GM18511 (cell line): Measurements from ENCODE around the gene INTS7.
"Not testable (repeated sequence)": the region's sequence is repeated elsewhere in the genome, so short reads cannot be mapped to it uniquely, and the experiment has no call there.

ENCODE experiments used
- ATAC-seq: cut with Tn5 transposase; IDR thresholded peaks from one replicate; pipeline ENCODE4 v1.9.1; 2021; ENCODE audit warnings: mild to moderate bottlenecking, moderate library complexity; ENCODE audit not compliant: unreplicated experiment

The INTS7 gene

DNA sequence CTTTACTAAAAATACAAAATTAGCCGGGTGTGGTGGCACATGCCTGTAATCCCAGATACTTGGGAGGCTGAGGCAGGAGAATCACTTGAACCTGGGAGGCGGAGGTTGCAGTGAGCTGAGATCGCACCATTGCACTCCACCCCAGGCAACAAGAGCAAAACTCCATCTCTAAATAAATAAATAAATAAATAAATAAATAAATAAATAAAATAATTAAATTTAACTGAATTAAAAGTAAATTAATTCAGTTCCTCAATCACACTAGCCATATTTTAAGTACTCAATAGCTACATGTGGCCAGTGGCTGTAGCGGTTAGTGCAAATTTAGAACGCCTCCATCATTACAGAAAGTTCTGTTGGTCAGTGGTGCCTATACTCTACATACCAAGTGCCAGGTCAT is 97.9 kb downstream of the INTS7 start:
- not testable (repeated sequence) for ATAC-seq

DNA sequence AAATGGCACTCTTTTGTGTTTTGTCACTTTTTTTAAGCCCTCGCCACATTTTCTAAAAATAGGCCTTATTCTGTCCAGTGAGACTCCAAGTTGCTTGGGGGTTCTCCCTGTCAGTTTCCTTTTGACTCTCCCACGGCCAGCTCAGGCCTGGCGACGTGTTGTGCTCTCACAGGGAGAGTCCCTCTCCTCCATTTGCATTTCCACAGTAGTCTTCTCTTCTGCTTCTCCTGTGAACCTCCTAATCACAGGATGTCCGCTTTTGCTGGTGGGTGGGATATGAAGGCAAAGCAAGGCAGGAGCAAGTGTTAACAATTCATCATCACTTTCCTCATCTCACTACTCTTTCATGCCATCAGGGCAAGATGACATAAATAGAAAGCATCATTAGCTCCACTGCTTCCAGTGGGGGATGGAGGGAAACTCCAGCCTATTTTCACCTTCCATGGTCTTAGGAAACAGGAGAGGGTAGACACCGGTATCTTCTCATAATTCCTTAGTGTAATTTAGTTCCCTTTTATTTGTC is 99.8 kb downstream of the INTS7 start:
- ATAC-seq: peak; percentile 81

DNA sequence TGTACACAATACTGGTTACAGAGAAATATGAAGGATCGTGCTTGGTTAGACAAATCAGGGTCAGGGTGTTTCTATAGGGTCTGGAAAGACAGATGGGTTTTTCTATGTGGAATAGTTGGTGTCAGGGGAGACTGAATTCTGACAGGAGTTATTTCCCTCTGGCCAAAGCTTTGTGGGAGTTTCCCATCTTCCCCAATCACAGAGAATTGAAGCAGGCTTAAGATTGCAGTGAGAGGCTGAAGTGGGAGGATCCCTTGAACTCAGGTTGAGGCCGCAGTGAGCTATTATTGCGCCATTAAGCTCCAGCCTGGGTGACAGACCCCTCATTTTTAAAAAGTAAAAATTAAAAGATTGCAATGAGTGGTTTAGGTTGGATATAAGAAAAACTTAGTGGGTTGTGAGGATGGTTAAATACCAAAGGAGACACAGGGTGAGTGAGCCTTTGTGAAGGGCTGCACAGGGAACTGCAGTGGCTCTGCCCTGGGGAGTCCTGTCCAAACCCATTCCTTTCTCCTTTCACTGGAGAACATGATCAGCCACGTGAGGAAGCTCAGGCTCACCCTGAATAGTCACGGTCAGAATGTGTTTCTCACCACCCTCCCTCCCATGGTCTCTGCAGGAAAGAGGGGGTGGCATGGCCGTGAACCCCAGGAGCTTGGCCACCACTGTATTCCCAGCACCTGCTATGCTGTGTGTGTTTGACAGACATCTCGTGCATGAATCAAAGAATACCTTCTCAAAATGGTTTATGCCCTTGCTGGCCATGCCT is 101.2 kb downstream of the INTS7 start:
- no peak for ATAC-seq

DNA sequence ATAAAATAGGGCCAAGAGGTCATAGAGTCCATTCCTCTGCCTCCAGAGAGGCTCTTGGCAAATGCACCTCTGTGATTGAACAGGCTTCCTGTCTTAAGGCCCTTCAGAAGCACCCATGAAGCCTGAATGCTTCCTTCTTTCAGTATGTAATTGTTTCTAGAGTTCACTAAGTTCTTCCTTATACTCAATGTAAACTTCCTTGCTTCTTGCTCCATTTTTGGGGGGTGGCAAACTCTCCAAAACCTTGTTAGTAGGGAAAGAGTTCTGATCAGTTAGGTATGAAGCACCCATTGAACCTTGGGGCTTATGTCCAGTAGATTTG is 102.5 kb downstream of the INTS7 start:
- ATAC-seq: no peak

DNA sequence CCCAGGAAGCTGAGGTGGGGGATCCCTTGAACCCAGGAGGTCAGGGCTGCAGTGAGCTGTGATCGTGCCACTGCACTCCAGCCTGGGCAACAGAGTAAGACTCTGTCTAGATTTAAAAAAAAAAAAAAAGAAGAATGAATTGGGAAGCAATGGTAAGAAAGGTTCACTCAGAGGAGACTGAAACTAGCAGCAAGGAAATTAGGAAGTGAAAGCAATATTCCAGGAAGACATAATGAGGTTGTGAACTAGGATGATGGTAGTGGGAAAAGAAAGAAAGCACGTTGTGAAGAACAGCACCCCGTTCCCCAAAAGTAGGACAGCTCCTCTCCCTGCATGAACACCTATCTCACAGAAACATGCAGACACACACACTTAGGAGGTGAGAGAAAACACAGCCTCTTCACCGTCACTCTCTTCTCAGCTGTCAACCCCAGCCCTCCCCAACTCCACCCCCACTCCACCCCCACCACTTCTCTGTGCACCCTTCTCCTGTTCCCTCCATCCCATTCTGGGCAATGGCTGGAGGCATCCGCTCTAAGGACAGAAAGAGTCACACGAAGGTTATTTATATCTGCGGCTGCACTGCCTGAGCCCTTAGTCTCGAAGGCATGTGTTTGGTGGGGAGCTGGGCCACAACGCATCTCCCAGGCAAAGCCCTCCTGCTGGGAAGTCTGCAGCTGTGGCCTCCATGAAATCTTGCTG is 103.0 kb downstream of the INTS7 start:
- no peak for ATAC-seq

DNA sequence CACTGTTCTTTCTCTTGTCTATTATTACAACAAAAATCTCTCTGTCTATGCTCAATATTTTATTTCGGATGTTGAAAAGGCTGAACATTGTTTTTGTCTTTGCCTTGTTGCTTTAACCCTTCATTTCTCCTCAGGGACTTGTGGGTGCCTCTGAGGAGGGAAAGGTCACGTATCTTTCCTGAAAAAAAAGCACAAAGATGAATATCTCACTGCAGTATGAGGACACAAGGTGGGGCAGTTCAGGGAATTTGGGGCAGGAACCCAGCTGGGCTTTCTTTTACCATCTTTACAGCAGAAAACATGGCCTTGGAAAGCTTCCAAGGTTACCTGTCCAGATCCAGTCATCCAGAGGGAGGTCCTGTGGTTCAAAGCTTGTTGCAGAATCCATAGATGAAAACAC is 105.7 kb downstream of the INTS7 start:
- no peak for ATAC-seq

DNA sequence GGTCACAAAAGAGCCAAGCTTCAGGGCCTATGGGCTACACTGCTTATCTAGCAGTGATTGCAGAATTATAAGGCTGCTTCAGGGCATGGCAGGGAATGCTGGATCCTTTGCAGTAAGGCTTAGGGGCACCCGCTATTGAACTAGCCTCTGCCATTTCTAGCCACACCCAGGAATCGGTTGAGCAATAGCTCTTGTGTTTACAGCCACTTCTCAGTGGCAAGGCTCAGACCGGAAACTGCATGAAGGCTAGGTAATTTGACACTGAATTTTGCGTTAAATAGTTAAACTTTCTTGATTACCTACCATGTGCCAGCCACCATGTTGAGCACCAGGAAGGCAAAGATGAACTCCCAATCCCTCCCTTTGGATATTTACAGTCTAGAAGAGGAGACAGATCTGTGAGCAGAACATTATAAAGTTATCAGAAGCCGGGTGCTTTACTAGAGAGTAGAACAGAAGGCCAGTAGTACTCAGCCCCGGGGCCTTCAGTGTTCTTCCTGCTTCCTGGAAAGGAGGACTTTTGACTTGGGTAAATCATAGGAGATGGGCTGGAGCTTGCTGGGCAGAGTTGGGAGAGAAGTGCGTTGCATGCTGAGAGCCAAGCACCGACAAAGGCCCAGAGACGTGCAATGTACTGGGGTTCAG is 106.2 kb downstream of the INTS7 start:
- no peak for ATAC-seq

DNA sequence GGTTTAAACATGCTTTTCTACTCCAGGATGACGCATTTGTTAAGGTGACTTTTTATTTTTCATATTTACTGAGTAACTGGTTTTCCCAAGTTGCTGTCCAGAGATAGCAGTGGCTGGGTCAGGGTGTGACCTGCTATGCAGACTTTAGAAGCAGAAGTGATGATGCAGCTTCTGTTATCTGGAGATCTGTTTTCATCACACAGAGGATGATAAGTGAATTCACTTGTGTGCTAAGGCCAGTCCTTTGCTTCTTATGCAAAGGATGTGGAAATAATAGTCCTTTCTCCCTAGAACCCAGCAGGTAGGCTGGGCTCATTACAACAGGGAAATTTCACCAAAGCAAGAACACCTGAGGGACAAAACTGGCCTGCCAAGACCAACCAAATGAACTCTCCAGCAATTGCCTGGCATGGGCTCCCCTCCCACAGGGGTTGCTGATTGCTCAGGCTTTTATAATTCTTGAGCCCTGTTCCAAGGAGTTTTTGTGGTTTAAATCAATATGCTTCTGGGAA is 107.0 kb downstream of the INTS7 start:
- no peak for ATAC-seq

DNA sequence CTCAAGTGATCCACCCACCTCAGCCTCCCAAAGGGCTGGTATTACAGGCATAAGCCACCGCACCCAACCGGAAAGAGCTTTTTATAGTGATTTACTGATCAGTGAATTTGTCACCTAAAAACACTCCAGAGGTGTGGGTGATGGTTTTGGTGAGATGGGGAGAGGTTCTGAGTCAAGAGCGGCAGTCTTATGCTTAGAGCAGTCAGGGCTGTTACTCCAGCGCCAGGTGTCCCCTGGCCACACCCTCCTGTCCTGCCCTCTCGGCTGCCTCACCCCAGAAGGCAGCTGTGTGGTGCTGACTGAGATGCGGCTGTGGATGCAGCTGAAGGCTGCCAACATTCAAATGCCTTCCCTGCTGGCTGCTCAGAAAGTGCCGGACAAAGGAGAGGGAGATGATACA is 110.3 kb downstream of the INTS7 start:
- no peak for ATAC-seq

DNA sequence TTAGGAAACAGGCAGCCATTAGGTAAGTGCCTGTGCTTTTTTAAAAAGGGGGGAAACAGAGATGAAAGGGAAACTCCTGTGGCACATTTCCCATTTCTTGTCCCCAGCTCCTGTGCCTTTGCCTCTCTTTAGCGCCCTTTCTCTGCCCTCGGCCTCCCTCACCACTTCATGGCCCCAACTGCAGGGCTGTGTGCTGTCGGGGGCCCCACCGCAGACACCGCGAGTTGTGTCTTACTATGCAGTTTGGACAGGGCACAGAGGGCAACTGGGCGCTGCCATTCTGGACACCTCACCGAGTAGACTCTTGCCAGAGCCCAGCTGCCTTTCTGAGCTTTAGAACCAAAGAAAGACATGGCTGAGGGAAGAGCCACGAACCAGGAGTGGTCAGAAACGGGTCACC is 111.1 kb downstream of the INTS7 start:
- no peak for ATAC-seq

DNA sequence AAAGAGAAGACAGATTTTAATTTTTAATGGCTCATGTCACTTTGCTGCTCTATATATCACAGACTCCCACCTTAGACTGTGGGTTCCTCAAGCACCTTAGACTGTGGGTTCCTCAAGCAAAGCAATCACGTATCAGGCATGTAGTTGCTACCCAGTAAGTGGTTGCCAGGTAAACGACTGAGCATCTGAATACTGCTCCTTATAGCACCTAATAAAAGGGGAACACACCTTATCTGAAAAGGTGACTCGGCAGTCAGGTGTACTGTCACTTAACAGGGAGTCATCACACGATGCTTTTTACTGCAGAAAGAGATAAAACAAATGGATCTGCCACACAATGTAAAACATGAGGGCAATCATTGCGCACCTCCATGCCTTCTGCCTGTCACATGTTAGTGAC is 112.3 kb downstream of the INTS7 start:
- ATAC-seq: no peak

DNA sequence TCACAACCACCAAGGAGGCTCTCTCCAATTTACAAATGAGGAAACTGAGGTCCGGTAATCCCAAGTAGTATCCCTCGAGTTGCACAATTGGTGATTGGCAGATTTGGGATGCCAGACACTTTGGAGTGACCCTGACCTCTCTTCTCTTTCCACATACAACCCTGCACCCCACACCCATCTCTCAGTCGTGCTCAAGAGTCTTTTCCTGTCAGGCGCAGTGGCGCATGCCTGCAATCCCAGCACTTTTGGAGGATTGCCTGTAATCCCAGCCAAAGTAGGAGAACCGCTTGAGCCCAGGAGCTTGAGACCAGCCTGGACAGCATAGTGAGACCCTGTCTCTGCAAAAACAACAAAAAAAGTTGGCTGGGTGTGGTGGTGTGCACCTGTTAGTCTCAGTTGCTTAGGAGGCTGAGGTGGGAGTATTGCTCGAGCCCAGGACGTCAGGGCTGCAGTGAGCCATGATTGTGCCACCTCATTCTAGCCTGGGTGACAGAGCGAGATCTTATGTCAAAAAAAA is 113.7 kb downstream of the INTS7 start:
- ATAC-seq: no peak

DNA sequence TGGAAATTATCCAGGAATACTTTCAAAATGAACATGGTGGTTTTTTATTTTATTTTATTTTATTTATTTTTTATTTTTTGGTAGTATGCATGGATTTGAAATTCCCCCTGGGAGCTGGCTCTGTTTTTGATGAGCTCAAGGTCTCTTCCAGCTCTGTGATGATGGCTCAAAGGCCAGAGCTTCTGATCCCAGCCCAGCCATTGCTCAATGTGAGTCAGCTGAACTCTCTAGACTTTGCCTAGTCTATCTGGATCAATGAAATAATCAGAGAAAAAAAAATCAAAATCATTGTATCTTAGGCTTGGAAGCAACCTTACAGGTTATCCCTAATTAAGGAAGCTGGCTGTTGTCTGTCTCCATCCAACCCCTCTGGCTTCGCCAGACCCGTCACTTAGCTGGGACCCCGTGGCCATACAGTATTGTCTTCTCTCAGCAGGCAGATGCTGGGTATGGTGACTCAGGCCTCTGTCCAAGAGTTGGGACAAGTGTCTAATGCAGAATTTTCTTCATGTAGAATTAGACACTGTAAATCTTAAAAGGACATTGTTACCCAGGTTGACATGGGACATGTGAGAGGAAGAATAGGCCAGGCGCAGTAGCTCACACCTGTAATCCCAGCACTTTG is 114.6 kb downstream of the INTS7 start:
- ATAC-seq: no peak

DNA sequence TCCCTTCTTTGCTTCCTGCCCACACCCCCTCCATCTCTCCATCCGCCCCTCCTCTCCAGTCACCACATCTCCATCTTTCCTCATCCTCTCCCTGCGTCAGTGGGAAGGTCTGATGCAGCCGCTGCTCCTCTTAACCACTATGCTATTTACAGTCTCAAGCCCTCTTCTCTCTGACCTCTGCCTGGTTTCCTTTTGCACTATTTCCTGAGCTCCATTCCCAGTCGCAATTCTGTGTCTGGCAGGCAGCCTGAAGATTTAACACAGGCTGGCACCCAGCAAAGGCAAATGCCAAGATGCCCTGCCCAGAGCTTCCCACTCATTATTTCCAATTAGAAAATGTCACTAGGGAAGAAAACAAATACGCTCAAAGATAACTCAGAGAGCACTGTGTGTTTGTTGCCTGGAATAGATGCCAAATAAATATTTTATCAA is 115.2 kb downstream of the INTS7 start:
- no peak for ATAC-seq

DNA sequence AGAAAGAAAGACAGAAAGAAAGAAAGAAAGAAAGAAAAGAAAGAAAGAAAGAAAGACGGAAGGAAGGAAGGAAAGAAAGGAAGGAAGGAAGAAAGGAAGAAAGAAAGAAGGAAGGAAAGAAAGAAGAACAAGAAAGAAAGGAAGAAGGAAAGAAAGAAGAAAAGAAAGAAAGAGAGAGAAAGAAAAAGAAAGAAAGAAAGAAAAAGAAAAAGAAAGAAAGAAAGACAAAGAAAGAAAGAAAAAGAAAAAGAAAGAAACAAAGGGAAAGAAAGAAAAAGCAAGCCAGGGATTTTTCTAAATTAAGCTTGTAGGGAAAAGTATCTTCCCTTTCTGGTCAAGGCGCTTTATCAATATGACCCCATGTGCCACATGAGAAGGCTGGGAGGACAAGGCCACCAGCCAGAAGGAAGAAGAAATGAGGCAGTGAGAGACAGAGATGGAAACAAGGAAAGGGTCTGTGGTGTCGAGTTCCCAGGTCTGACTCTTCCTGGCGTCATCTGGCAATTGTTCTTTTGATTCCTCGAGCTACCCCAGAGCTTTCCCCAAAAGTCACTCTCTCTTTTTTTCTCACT is 116.4 kb downstream of the INTS7 start:
- ATAC-seq: no peak

DNA sequence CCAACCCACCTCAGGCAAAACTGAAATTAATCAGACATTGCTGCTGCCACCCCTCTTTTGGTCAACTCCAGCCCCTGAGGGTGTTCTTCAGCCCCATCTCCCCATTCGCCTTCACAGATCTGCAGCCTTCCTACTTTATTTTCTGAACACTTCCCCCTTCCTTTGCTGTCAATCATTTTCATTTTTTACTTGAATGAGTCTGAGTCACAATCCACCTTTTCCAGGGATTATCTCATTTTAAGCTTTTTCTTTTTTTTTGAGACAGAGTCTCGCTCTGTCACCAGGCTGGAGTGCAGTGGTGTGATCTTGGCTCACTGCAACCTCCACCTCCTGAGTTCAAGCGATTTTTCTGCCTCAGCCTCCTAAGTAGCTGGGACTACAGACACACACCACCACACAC is 118.9 kb downstream of the INTS7 start:
- not testable (repeated sequence) for ATAC-seq

DNA sequence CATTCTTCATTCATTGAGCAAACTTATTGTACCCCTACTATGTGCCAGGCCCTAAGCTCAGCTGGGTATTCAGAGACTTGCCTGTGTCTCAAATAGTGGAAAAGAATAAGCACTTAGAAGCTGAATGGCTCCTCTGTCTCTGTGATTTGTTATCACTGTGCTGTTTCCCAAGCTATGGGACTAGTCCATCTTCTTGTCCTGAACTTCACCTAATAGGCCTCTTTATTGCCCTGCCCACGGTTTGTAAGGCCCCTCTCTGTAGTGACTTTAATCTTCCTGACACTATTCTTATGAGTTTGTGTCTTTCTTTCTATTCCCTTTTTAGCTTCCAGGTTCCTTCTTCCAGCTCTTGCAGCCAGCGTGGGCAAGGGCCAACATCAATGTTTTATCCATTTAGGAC is 119.4 kb downstream of the INTS7 start:
- no peak for ATAC-seq

DNA sequence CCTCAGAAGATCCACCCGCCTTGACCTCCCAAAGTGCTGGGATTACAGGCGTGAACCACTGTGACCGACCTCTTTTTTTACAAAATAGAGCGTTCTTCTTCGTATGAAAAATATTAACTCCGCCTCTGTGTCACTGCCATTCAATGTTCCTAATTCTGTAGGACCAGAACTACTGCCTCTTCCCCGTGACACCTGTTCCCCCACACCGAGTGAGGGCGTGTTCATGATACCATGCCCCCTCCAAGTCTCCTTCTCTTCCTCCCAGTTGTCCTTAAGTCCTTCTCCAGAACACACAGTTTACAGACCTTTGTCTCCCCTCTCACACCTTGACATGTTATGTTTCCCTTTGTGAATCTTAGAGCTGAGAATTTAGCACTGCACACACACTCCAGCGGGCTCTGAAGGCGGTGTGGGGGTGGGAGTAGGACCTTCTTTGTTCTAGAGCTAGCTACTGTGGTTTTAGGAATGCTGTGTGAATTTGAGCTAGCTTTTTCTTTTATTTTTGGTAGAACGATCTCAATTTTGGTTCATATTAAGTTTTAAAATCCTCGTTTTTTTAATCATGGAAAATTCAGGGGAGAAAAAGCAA is 122.4 kb downstream of the INTS7 start:
- no peak for ATAC-seq

DNA sequence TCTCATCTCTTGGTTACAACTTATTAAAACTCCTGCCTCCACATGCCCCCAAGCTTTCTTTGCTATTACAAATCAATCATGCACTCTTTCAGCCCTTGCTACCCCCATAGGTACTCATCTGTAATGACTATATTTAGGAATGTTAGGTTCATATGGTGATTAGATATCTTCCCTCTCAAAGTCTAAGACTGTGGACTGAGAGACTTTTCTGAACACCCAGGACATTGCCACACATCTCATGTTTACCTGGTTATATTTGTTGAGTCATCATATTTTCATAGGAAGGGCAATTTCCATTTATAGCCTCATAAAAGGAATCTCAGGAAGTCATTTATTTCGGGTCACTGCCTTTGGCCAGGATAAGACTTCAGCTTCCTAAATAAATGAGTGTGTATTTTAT is 123.3 kb downstream of the INTS7 start:
- no peak for ATAC-seq

DNA sequence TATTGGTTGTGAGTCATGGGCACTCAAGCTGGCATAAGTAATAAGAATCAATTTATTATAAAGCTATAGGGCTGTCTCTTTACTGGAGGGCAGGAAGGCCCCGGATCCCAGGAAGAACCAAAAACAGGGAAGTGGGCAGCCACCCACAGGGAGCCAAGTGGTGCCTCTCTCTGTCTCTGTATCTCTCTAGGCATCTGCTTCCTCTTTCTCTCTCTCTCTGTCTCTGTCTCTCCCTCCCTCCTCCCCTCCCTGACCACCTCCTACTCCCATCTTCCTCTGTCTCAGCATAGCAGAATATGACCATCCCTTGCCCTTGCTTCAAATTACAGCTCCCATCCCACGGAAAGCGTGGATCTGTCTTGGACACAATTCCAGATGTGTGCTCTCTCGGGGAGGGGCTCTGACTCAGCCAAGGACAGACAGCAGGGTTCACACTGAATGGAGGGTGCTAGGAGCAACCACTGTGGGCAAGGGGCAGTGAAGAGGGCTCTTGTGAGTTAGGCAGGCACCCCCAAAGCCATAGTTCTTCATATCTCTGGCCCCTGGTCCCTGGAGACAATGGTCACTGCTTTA is 124.4 kb downstream of the INTS7 start:
- ATAC-seq: no peak
